RWPE1 (cell line): ENCODE data around the gene RAP1GAP2.

Experiments used
- CTCF ChIA-PET: fragments of 350-600 bp; sonication (Branson Sonifier 250); formaldehyde crosslinking; extraction: SDS; loops from one replicate; lab custom pipeline; 2021; lab: Yijun Ruan, JAX
- POLR2A ChIA-PET: fragments of 400-600 bp; formaldehyde crosslinking; extraction: SDS; loops from one replicate; lab custom pipeline; 2020; ENCODE audit warnings: antibody characterized with exemption; ENCODE audit not compliant: low non-redundant PET; lab: Yijun Ruan, JAX
- DNase-seq: peaks from one replicate; pipeline ENCODE4 v3.0.0; 2012; ENCODE audit warnings: low spot score
- H3K27ac ChIP-seq: fragments of 450-650 bp; 2 replicates; pipeline ENCODE4 v1.5.1; 2017
- TF ChIP-seq, protein P1 (sequence below): fragments of 450-650 bp; conservative IDR thresholded peaks from 2 replicates; pipeline ENCODE4 v1.5.1; 2017; ENCODE audit warnings: low read depth, mild to moderate bottlenecking

RAP1GAP2 gene

DNA sequence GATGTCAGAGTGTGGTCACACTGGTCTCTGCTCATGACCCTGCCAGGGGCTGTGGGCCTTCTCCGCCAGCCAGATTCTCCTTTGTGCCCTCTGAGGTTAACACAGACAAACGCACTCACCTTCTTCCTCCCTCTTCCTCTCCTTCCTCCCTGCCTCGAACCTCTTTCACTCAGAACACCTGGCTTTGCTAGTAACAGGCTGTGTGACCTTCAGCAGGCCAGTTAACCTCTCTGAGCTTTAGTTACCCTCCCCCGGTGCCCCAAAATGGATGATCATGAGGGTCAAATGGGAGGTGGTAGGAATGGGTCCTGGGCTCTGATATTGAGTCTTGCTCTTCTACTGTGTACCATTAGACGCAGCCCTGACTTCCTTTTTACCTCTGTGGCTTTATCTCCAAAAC lies 140.1 kb downstream of the RAP1GAP2 start:
- POLR2A ChIA-PET, result no interaction called here
- H3K27ac ChIP-seq, result no peak overlapping the region
- TF ChIP-seq, protein P1, sequence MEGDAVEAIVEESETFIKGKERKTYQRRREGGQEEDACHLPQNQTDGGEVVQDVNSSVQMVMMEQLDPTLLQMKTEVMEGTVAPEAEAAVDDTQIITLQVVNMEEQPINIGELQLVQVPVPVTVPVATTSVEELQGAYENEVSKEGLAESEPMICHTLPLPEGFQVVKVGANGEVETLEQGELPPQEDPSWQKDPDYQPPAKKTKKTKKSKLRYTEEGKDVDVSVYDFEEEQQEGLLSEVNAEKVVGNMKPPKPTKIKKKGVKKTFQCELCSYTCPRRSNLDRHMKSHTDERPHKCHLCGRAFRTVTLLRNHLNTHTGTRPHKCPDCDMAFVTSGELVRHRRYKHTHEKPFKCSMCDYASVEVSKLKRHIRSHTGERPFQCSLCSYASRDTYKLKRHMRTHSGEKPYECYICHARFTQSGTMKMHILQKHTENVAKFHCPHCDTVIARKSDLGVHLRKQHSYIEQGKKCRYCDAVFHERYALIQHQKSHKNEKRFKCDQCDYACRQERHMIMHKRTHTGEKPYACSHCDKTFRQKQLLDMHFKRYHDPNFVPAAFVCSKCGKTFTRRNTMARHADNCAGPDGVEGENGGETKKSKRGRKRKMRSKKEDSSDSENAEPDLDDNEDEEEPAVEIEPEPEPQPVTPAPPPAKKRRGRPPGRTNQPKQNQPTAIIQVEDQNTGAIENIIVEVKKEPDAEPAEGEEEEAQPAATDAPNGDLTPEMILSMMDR, result no peak
- DNase-seq, result no peak
- CTCF ChIA-PET, result no interaction called here

DNA sequence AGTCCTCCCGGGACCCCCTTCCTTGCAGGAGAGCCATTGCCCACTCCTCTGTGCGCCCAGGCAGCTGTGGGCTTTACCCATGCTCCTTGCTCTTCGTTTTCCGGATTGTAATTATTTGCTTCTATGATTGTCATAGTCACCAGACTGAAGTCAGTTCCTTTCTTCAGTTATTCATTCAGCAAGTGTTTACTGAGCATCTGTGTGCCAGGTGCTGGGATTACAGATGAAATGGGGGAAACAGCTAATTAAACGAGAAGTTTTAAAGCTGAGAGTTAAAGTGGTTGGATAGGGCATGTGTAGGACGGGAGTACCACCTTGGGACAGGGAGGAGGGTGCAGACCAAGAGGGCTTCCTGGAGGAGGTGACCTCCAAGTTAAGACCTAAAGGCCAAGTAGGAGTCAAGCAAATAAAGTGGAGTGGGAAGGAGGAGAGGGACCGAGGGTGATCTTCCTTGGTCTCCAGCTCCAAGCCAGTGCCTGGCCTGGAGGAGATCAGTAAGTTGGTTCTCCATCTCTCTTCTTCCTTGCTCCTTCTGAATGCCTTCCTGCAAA lies 140.6 kb downstream of the RAP1GAP2 start:
- ChIA-PET CTCF (interaction anchor here (0.5 to 1.4 kb wide), 3 partner anchors 76 to 120 kb away, joined by 3 to 4 read pairs (median 4); no protein-coding TSS in a partner anchor), POLR2A (no interaction called here)
- H3K27ac ChIP-seq, result no peak overlapping the region
- no peak for DNase-seq
- TF ChIP-seq, protein P1, result no peak

GRCh38 chr17:2937331-2938003 lies 141.2 kb downstream of the RAP1GAP2 start:
- H3K27ac ChIP-seq, result peak overlapping the region; percentile 25; the same call in 1 of the 2 replicates
- ChIA-PET POLR2A (interaction anchor here (1.3 kb wide), 1 partner anchor 54 kb away, joined by 3 read pairs; no protein-coding TSS in a partner anchor), CTCF (interaction anchor here (0.5 to 1.4 kb wide), 4 partner anchors 12 to 119 kb away, joined by 3 to 4 read pairs (median 4); no protein-coding TSS in a partner anchor)
- no peak for DNase-seq
- TF ChIP-seq, protein P1, result no peak

- ChIA-PET CTCF (no interaction called here), POLR2A (no interaction called here)
- TF ChIP-seq, protein P1, result no peak
- peak overlapping the region; percentile 1 for H3K27ac ChIP-seq
- DNase-seq, result no peak
Measured at GRCh38 chr17:2939714-2940351, 143.6 kb downstream of the RAP1GAP2 start.

DNA sequence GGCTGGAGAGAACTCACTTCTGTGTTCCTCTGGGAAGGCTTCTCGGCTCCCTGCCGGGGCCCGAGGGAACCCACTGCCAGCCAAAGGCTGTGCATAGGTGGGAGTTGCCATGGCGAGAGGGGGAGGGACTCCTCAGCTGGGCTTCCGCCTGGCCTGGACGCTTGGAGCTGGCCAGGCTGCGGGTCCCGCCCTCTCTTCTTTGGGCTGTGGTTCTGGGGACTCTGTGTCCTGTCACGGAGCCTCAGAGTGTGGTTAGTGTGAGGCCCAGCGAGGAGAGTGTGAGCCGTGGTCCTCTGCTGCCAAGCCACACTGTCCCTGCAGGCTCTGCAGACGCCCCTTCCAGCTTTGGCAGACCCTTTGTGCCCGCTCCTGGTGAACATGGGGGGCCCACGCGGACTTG lies 144.1 kb downstream of the RAP1GAP2 start:
- ChIA-PET POLR2A (no interaction called here), CTCF (no interaction called here)
- peak overlapping the region; percentile 1; the same call in 1 of the 2 replicates for H3K27ac ChIP-seq
- no peak for DNase-seq
- TF ChIP-seq, protein P1, result no peak

DNA sequence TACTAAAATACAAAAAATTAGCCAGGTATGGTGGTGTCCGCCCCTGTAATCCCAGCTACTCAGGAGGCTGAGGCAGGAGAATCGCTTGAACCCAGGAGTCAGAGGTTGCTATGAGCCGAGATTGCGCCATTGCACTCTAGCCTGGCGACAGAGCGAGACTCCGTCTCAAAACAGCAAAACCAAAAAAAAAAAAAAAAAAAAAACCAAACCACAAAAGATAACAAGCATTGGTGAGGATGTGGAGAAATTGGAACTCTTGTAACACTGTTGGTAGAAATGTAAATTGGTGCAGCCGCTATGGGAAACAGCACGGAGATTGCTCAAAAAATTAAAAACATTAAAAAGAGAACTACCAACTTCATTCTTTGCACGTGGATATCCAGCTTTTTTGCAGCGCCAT lies 147.7 kb downstream of the RAP1GAP2 start:
- TF ChIP-seq, protein P1, result no peak
- CTCF ChIA-PET, result no interaction called here
- no peak overlapping the region for H3K27ac ChIP-seq
- DNase-seq, result no peak
- POLR2A ChIA-PET, result no interaction called here
